ENCODE results near the gene IL6R.

IL6R gene

DNA sequence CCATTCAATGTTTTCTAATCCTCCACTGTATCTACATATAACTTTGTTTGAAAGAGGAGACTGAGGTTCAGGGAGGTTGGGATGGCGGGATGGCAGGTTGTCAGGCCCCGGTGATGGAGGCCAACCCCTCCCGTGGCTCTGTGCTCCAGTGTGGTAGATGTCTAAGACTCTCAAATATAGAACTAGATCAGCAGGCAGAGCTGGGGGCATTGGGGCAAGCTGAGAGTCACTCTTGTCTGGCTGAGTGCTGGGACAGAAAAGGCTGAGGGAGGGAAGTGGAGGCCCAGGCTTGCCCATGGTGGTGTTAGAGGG lies 1.7 kb downstream of the IL6R start:
- TF ChIP-seq SIN3A (IDR thresholded peaks at IDR 0.05; ENCODE audit: borderline replicate concordance, insufficient read depth, low read length): no peak
- TF ChIP-seq FOXP2 (optimal IDR thresholded peaks at IDR 0.05; ENCODE audit: borderline replicate concordance, extremely low read depth, extremely low read length, insufficient read depth): no peak
- TF ChIP-seq POLR2AphosphoS5 (IDR thresholded peaks at IDR 0.05; ENCODE audit: low read depth, low read length): no peak
- TF ChIP-seq REST (IDR thresholded peaks at IDR 0.05; ENCODE audit: insufficient read depth in 1 of 2, low read depth in 2 of 2, low read length in 2 of 2): no peak
- no peak for TF ChIP-seq TAF1 (IDR thresholded peaks at IDR 0.05; ENCODE audit: borderline replicate concordance, insufficient read depth, low read length)

GRCh38 chr1:154407198-154408091 lies 2.3 kb downstream of the IL6R start:
- no peak for TF ChIP-seq REST (IDR thresholded peaks at IDR 0.05; ENCODE audit: insufficient read depth in 1 of 2, low read depth in 2 of 2, low read length in 2 of 2)
- no peak for TF ChIP-seq FOXP2 (optimal IDR thresholded peaks at IDR 0.05; ENCODE audit: borderline replicate concordance, extremely low read depth, extremely low read length, insufficient read depth)
- TF ChIP-seq TAF1 (IDR thresholded peaks at IDR 0.05; ENCODE audit: borderline replicate concordance, insufficient read depth, low read length): no peak
- no peak for TF ChIP-seq POLR2AphosphoS5 (IDR thresholded peaks at IDR 0.05; ENCODE audit: low read depth, low read length)
- TF ChIP-seq SIN3A (IDR thresholded peaks at IDR 0.05; ENCODE audit: borderline replicate concordance, insufficient read depth, low read length): no peak

- TF ChIP-seq FOXP2 (optimal IDR thresholded peaks at IDR 0.05; ENCODE audit: borderline replicate concordance, extremely low read depth, extremely low read length, insufficient read depth): no peak
- no peak for TF ChIP-seq REST (IDR thresholded peaks at IDR 0.05; ENCODE audit: insufficient read depth in 1 of 2, low read depth in 2 of 2, low read length in 2 of 2)
- no peak for TF ChIP-seq SIN3A (IDR thresholded peaks at IDR 0.05; ENCODE audit: borderline replicate concordance, insufficient read depth, low read length)
- no peak for TF ChIP-seq TAF1 (IDR thresholded peaks at IDR 0.05; ENCODE audit: borderline replicate concordance, insufficient read depth, low read length)
- no peak for TF ChIP-seq POLR2AphosphoS5 (IDR thresholded peaks at IDR 0.05; ENCODE audit: low read depth, low read length)
Observed at GRCh38 chr1:154408174-154408777, 3.1 kb downstream of the IL6R start.

DNA sequence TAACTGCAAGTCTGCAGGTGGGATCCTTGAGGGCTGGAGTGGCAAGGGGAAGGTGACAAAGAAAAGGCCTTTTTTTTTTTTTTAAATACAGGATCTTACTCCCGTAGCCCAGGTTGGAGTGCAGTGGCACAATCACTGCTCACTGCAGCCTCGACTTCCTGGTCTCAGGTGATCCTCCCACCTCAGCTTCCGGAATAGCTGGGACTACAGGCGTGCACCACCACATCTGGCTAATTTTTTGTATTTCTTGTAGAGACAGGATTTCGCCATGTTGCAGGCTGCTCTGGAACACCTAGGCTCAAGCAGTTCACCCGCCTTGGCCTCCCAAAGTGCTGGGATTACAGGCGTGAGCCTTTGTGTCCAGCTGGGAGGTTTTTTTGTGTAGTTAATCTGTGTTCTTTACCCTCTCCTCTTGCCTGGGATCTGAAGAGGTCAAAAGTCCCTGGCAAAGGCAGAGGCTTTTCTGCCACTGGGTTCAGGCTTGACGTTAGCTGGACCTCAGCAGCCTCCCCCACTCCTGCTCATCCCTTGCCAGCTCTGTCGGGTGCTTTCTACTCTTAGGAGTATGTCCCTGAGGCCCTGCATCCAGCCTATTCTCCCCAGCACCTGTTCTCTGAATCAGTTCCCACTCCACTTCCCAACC lies 5.2 kb downstream of the IL6R start:
- TF ChIP-seq FOXP2 (optimal IDR thresholded peaks at IDR 0.05; ENCODE audit: borderline replicate concordance, extremely low read depth, extremely low read length, insufficient read depth) (no peak), TAF1 (IDR thresholded peaks at IDR 0.05; ENCODE audit: borderline replicate concordance, insufficient read depth, low read length) (no peak), SIN3A (IDR thresholded peaks at IDR 0.05; ENCODE audit: borderline replicate concordance, insufficient read depth, low read length) (no peak), POLR2AphosphoS5 (IDR thresholded peaks at IDR 0.05; ENCODE audit: low read depth, low read length) (no peak), REST (IDR thresholded peaks at IDR 0.05; ENCODE audit: insufficient read depth in 1 of 2, low read depth in 2 of 2, low read length in 2 of 2) (no peak)
